ENCODE measurements around the gene FBP2. TPM values are rescaled to one million over a fixed set of nuclear protein-coding genes. Genes with fewer than 3 reads are reported as not detected.

Gene FBP2
- total RNA-seq, 4 donors from 2014 or later: not detected

GRCh38 chr9:94511134-94511954 is 82.3 kb downstream of the FBP2 start:
- DNase-seq (ENCODE audit: low spot score) (no peak), ATAC-seq (ENCODE audit: low FRiP score) (no peak)
- TF ChIP-seq CTCF (IDR thresholded peaks at IDR 0.05): no peak

Other genes starting within 250 kb of the FBP2 start
- gene PCAT7, start 38.7 kb downstream of the FBP2 start, total RNA-seq: not detected
- gene FBP1, start 45.7 kb upstream of the FBP2 start, total RNA-seq: 10 to 100 TPM in 2 of 4 donors, 1 to 10 TPM in 2; 6.9 to 98.5 (median 10.3) TPM
- 100 to 1,000 TPM in 1 of 4 donors, 10 to 100 TPM in 3; 45.9 to 102 (median 55.1) TPM for gene AOPEP, start 132.9 kb upstream of the FBP2 start, total RNA-seq

Data from omental fat pad (tissue), 4 donors.